ENCODE data around the gene ALOX12B. TPM values are rescaled to one million over a fixed set of nuclear protein-coding genes. Genes with fewer than 3 reads are reported as not detected.

ALOX12B gene
- total RNA-seq, 1 experiment from 2014 or later: not detected

GRCh38 chr17:8104911-8105310 is 17.4 kb upstream of the ALOX12B start:
- CTCF ChIA-PET: no interaction called here
- POLR2A ChIA-PET (ENCODE audit: unreplicated experiment): no interaction called here

GRCh38 chr17:8103549-8103948 is 16.0 kb upstream of the ALOX12B start:
- no TSS peak for BruUV-seq (replicated peaks)
- ChIA-PET CTCF (no interaction called here), POLR2A (ENCODE audit: unreplicated experiment) (no interaction called here)
- no peaks in the 10 kb centered on the region for H3K79me2 ChIP-seq (ENCODE audit: low read depth)
- DNase-seq: no peak
- H2AFZ ChIP-seq: no peak overlapping the region
- H3F3A ChIP-seq (ENCODE audit: insufficient read depth, low read depth): no peaks in the 10 kb centered on the region
- TF ChIP-seq EZH2 (IDR thresholded peaks at IDR 0.05; ENCODE audit: low read depth): no peak
- TF ChIP-seq CTCF (conservative IDR thresholded peaks at IDR 0.05): no peak
- H4K20me1 ChIP-seq (ENCODE audit: insufficient read depth): no peaks in the 10 kb centered on the region
- intact Hi-C loops (cut with micrococcal nuclease; ENCODE audit: unreplicated experiment): no loop called here
- H3K4me1 ChIP-seq (replicated peaks; ENCODE audit: insufficient read depth): no peaks in the 10 kb centered on the region
- H3K4me3 ChIP-seq: no peak overlapping the region
- no peak overlapping the region for H3K4me2 ChIP-seq
- no peak overlapping the region for H3K27ac ChIP-seq
- no peaks in the 10 kb centered on the region for H3K27me3 ChIP-seq (ENCODE audit: insufficient read depth, low read depth)
- no peaks in the 10 kb centered on the region for H3K36me3 ChIP-seq (ENCODE audit: low read depth)
- H3K9me3 ChIP-seq (ENCODE audit: insufficient read depth, low read depth): no peaks in the 10 kb centered on the region
- H3K9me2 ChIP-seq (ENCODE audit: insufficient read depth): no peaks in the 10 kb centered on the region

More at GRCh38 chr17:8104911-8105310, 17.4 kb upstream of the ALOX12B start:
- Histone ChIP-seq H3K9me3 (ENCODE audit: insufficient read depth, low read depth) (no peaks in the 10 kb centered on the region), H3F3A (ENCODE audit: insufficient read depth, low read depth) (no peaks in the 10 kb centered on the region), H3K9me2 (ENCODE audit: insufficient read depth) (no peaks in the 10 kb centered on the region), H3K27me3 (ENCODE audit: insufficient read depth, low read depth) (no peaks in the 10 kb centered on the region), H3K27ac (no peak overlapping the region), H3K36me3 (ENCODE audit: low read depth) (no peaks in the 10 kb centered on the region), H4K20me1 (ENCODE audit: insufficient read depth) (no peaks in the 10 kb centered on the region), H3K4me1 (replicated peaks; ENCODE audit: insufficient read depth) (no peaks in the 10 kb centered on the region), H2AFZ (no peak overlapping the region), H3K4me3 (no peak overlapping the region), H3K79me2 (ENCODE audit: low read depth) (no peaks in the 10 kb centered on the region), H3K4me2 (no peak overlapping the region)
- TF ChIP-seq CTCF (conservative IDR thresholded peaks at IDR 0.05) (no peak), EZH2 (IDR thresholded peaks at IDR 0.05; ENCODE audit: low read depth) (no peak)
- intact Hi-C loops (cut with micrococcal nuclease; ENCODE audit: unreplicated experiment): no loop called here
- no peak for DNase-seq
- no TSS peak for BruUV-seq (replicated peaks)

GRCh38 chr17:8101721-8102120 is 14.2 kb upstream of the ALOX12B start:
- Histone ChIP-seq H3K4me3 (no peak overlapping the region), H4K20me1 (ENCODE audit: insufficient read depth) (no peaks in the 10 kb centered on the region), H3K27ac (no peak overlapping the region), H3K9me2 (ENCODE audit: insufficient read depth) (no peaks in the 10 kb centered on the region), H3K36me3 (ENCODE audit: low read depth) (no peaks in the 10 kb centered on the region), H3K4me1 (replicated peaks; ENCODE audit: insufficient read depth) (no peaks in the 10 kb centered on the region), H2AFZ (no peak overlapping the region), H3K27me3 (ENCODE audit: insufficient read depth, low read depth) (no peaks in the 10 kb centered on the region), H3K79me2 (ENCODE audit: low read depth) (no peaks in the 10 kb centered on the region), H3K4me2 (no peak overlapping the region), H3F3A (ENCODE audit: insufficient read depth, low read depth) (no peaks in the 10 kb centered on the region), H3K9me3 (ENCODE audit: insufficient read depth, low read depth) (no peaks in the 10 kb centered on the region)
- no TSS peak for BruUV-seq (replicated peaks)
- DNase-seq: no peak
- ChIA-PET CTCF (interaction anchor here (2.1 kb wide), 1 partner anchor 11 kb away, joined by 8 read pairs; no protein-coding TSS in a partner anchor), POLR2A (ENCODE audit: unreplicated experiment) (interaction anchor here (0.7 kb wide), 1 partner anchor 80 kb away, joined by 3 read pairs; no protein-coding TSS in a partner anchor)
- no peak for TF ChIP-seq CTCF (conservative IDR thresholded peaks at IDR 0.05)
- TF ChIP-seq EZH2 (IDR thresholded peaks at IDR 0.05; ENCODE audit: low read depth): no peak
- intact Hi-C loops (cut with micrococcal nuclease; ENCODE audit: unreplicated experiment): no loop called here

Data from PC-9 (cell line).